ENCODE results near the gene TEDC1.

DNA sequence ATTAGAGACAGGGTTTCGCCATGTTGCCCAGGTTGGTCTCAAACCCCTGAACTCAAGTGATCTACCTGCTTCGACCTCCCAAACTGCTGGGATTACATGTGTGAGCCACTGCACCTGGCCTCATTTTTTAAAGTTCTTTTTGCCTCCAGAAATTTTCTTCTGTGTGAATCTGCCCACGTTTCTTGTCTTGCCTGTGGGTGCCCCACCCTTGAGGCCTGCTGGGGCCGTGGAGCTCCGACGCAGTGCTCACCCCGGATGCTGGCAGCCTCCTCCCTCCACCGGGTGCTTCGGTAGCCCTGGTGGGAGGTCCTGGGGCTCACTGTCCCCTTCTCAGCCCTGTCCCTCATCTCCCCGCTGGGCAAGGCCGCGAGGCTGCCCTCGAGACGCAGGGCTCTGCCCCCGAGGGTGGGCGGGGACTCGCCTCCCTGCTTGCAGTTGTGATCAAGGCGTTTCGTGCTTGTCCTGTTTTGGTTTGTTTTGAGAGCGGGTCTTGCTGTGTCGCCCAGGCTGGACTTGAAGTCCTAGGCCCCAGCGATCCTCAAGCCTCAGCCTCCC is 35.9 kb upstream of the TEDC1 start:
- TF ChIP-seq CTCF (IDR thresholded peaks at IDR 0.05) (no peak), POLR2A (IDR thresholded peaks at IDR 0.05) (no peak)

Data from testis (tissue), 2 donors.